Nephron progenitor cell (in vitro differentiated cells): Measurements from ENCODE around the gene RMND1.

Experiments
- DNase-seq: peaks from one replicate; pipeline ENCODE4 v3.0.0; 2021
- H3K27ac Mint-ChIP-seq: 2 replicates; pipeline ENCODE4 v1.8.0; 2021; ENCODE audit warnings: mild to moderate bottlenecking, moderate library complexity, mixed read lengths
- H3K27me3 Mint-ChIP-seq: 2 replicates; pipeline ENCODE4 v1.8.0; 2021; ENCODE audit warnings: mild to moderate bottlenecking, low read depth, mixed read lengths; ENCODE audit not compliant: poor library complexity
- H3K36me3 Mint-ChIP-seq: 2 replicates; pipeline ENCODE4 v1.8.0; 2021; ENCODE audit warnings: low read depth, mixed read lengths
- H3K4me1 Mint-ChIP-seq: 2 replicates; pipeline ENCODE4 v1.8.0; 2021; ENCODE audit warnings: mixed read lengths
- H3K4me3 Mint-ChIP-seq: 2 replicates; pipeline ENCODE4 v1.8.0; 2021; ENCODE audit warnings: mild to moderate bottlenecking, moderate library complexity, mixed read lengths
- H3K9me3 Mint-ChIP-seq: 2 replicates; pipeline ENCODE4 v1.8.0; 2021; ENCODE audit warnings: mild to moderate bottlenecking, moderate library complexity, mixed read lengths
- CTCF ChIP-seq: fragments of 200-600 bp; sonication (generic); IDR thresholded peaks from 2 replicates; pipeline ENCODE4 v1.5.0; 2021; ENCODE audit warnings: antibody characterized with exemption

The RMND1 gene

DNA sequence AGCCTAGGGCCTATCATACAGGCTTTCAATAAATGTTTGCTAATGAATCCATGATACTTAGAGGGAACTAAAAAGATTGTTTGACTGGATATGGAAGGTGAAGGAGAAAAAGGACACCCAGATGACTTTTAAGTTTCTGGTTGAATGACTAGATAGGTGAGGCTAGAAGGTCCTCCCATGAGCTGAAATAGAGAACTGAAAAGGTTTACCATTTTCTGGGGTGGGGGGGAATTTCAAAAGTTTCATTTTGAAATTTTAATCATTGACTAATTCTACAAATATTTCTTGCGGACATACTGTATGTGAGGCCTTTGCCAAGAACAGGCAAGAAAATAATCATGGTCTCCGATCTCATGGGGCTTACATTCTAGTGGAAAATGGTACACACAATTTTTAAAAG is 42.7 kb downstream of the RMND1 start:
- H3K4me1 Mint-ChIP-seq, result no peaks in the 10 kb centered on the region
- H3K4me3 Mint-ChIP-seq, result no peak overlapping the region
- DNase-seq, result no peak
- H3K36me3 Mint-ChIP-seq, result peaks cover 92% of the 10 kb centered on the region
- TF ChIP-seq CTCF, result no peak
- peak overlapping the region; percentile 89 for H3K27ac Mint-ChIP-seq
- no peaks in the 10 kb centered on the region for H3K27me3 Mint-ChIP-seq
- peaks cover 13% of the 10 kb centered on the region for H3K9me3 Mint-ChIP-seq

DNA sequence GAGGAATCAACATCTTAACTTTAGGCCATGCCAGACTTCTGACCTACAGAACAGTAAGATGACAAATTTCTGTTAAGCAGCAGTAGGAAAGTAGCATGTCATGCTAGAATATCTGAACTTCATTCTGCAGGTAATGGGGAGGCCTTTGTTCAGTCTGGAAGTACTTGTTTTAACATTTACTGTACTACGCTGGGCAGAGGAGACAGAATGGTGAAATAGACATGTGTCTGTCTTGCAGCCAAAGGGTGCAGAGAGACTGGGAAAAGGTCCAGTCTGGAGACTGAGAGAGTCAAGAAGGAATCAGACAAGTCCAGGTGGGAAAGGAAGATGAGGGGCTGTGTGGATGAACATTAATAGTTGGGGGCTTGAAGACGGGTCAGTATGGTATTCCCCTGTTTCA is 43.1 kb downstream of the RMND1 start:
- no peak for DNase-seq
- peaks cover 10% of the 10 kb centered on the region for H3K9me3 Mint-ChIP-seq
- H3K36me3 Mint-ChIP-seq, result peaks cover 90% of the 10 kb centered on the region
- TF ChIP-seq CTCF, result no peak
- no peak overlapping the region for H3K4me3 Mint-ChIP-seq
- H3K27me3 Mint-ChIP-seq, result no peaks in the 10 kb centered on the region
- H3K27ac Mint-ChIP-seq, result peak overlapping the region; percentile 40
- H3K4me1 Mint-ChIP-seq, result no peaks in the 10 kb centered on the region

DNA sequence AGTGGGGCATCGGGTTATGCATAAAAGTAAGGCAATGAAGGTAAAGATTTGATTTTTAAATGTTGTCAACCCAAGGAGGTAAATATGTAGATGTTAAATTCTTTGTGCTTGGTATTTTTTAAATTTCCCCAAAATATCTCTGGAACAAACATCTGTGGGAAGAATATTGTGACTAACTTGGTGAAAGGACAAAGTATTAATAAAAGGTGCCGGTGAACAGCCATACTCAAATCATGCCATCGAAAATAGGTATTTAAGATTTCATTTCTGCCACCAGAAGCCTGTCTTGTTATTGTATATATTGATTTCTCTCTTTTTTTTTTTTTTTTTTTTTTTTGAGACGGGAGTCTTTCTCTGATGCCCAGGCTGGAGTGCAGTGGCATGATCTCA is 48.0 kb downstream of the RMND1 start:
- Mint-ChIP-seq H3K36me3 (peaks cover 78% of the 10 kb centered on the region), H3K4me3 (no peak overlapping the region), H3K9me3 (no peaks in the 10 kb centered on the region), H3K4me1 (no peaks in the 10 kb centered on the region), H3K27ac (peak overlapping the region; percentile 75), H3K27me3 (no peaks in the 10 kb centered on the region)
- TF ChIP-seq CTCF, result no peak
- DNase-seq, result no peak

DNA sequence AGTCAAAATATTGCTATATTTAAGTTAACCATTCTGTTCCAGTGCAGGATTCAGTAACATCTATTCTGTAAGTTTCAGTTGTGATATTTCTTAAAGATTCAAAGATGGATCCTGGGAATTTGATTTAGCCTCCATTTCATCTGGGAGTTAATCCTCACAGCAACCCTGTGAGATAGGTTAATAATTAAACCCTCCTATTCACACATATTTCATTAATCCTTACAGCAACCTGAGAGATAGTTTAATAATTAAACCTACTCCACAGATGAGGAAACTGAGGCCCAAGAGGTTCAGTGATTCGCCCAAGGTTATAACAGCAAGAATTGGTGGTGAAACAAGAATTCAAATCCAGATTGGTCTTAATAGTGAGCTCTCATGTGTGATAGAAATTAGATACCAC is 49.7 kb downstream of the RMND1 start:
- Mint-ChIP-seq H3K27ac (no peak overlapping the region), H3K27me3 (no peaks in the 10 kb centered on the region), H3K36me3 (peaks cover 78% of the 10 kb centered on the region), H3K4me3 (no peak overlapping the region), H3K4me1 (no peaks in the 10 kb centered on the region), H3K9me3 (peaks cover 4% of the 10 kb centered on the region)
- TF ChIP-seq CTCF, result no peak
- no peak for DNase-seq

DNA sequence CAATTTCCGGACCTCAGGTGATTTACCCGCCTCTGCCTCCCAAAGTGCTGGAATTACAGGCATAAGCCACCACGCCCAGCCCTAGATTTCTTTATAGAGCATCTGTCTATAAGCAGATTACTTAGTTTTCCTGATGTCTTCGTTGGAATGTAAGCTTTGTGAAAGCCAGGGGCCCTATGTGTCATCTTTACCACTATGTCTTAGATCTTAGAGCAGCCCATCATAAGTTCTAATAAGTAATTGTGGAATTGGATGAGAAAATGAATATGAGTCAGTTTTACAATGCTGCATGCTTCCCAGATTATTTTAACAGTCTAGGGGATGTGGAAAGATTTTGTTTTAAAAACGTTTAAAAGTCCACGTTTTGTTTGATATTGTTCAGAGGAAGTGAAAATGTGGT is 51.5 kb downstream of the RMND1 start:
- Mint-ChIP-seq H3K4me3 (no peak overlapping the region), H3K36me3 (peaks cover 69% of the 10 kb centered on the region), H3K27ac (peak overlapping the region; percentile 48), H3K9me3 (peaks cover 8% of the 10 kb centered on the region), H3K27me3 (no peaks in the 10 kb centered on the region), H3K4me1 (peaks cover under 1% of the 10 kb centered on the region)
- no peak for DNase-seq
- no peak for TF ChIP-seq CTCF

DNA sequence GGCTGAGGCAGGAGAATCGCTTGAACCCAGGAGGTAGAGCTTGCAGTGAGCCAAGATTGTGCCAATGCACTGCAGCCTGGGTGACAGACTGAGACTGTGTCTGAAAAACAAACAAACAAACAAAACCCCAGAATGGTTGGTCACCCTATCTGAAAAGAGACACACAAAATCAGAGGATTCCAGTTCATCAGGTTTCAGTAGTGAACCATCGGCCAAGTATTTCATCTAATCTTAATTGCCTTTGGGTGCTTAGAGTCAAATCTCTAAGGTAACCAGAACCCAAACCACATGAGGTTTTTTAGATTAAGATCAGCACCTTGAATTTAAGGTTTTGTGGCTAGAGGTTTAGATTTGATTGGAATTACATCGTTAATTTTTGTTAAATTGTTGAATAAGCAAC is 52.2 kb downstream of the RMND1 start:
- no peak overlapping the region for H3K4me3 Mint-ChIP-seq
- H3K27ac Mint-ChIP-seq, result no peak overlapping the region
- no peaks in the 10 kb centered on the region for H3K27me3 Mint-ChIP-seq

More for the DNA sequence above, 52.2 kb downstream of the RMND1 start:
- Mint-ChIP-seq H3K9me3 (peaks cover 8% of the 10 kb centered on the region), H3K36me3 (peaks cover 72% of the 10 kb centered on the region), H3K4me1 (peaks cover 8% of the 10 kb centered on the region)
- DNase-seq, result no peak
- no peak for TF ChIP-seq CTCF
